ENCODE measurements around the gene RTP2.

The RTP2 gene

DNA sequence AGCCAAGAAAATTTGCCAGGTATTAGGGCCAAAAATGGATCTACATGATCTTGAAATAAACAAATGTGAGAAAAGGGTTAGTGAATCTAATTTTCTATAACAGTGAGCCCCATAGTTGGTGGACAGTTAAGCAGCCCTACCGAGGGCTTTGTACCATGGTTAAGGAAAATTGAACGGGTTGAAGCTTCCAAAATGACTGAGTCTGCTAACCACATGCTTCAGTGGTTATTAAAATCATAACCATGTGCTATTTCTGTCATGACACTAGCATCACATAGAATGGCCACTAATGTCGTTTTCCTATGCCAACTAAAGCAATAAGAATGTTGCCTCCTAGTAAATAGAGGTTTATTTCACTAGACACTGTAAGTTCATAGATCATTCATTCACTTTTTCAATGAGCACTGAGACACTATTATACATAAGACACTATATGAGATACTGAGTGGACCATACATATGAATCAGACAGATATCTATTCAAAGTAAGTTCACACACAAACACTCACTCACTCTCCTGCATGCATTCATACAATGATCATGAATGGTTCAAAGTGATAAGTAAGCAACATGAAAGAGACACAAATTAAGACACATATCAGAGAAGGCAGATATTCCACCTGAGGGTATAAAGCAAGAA lies 36.5 kb downstream of the RTP2 start:
- DNase-seq: no peak

GRCh38 chr3:187665010-187665409 lies 37.3 kb downstream of the RTP2 start:
- DNase-seq: no peak

DNA sequence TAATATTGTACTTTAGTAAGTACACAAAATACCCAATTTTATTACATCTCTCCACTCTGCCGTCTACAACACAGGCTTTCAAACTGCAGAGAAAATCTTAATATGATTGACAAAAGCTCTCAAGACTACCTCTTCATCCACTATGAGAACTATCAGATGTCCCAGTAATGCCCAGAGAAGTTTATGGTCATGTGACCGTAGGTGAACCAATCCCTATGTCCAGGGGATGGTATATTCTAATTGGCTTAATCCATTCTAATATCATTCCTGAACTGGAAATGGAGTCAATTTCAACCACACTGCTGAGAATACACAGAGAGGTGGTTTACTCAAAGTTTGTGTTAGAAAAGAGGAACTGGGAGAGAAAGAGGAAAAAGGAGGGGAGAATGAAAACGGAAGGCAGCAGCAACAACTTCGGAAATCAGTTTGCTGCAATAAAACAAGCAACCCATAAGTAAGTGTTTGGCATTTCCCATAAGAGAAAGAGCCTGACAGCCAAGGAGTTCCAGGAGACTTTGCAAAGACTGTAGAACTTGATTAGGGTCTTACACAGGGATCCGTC lies 39.4 kb downstream of the RTP2 start:
- no peak for DNase-seq

GRCh38 chr3:187661267-187661666 lies 41.1 kb downstream of the RTP2 start:
- no peak for DNase-seq

- no peak for DNase-seq
These were observed 51.1 kb downstream of the RTP2 start for GRCh38 chr3:187651282-187651681.

Measured in NCI-H526 treated with DMSO at 0.1 percent for 48 hours (cell line).